Measurements from ENCODE around the gene STX1A. TPM values are rescaled to one million over a fixed set of nuclear protein-coding genes. Genes with fewer than 3 reads are reported as not detected.

The STX1A gene
- total and polyA plus RNA-seq, 2 of the 8 experiments (the other 6 are each of a cell fraction or from before 2014, with no cell fraction given), result 13.5 to 17.5 TPM

DNA sequence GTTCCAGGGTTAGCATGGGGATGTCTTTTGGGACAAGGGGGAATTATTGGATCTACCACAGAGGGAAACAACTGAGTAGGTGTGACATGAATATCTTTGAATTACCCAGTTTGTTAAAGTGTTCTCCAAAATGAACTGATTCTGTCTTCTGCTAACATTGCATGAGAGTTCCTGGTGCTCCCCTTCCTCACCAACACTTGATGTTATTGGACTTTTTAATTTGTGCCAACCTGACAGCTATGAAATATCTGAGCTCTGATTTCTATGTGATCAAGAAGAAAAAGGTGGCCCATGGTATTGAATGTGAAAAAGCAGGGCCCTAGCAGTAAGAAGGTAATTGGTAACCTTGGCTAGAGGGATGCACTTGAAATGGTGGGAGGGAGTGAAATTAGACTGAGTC lies 56.4 kb downstream of the STX1A start (continued):
- TF ChIP-seq, protein P1, sequence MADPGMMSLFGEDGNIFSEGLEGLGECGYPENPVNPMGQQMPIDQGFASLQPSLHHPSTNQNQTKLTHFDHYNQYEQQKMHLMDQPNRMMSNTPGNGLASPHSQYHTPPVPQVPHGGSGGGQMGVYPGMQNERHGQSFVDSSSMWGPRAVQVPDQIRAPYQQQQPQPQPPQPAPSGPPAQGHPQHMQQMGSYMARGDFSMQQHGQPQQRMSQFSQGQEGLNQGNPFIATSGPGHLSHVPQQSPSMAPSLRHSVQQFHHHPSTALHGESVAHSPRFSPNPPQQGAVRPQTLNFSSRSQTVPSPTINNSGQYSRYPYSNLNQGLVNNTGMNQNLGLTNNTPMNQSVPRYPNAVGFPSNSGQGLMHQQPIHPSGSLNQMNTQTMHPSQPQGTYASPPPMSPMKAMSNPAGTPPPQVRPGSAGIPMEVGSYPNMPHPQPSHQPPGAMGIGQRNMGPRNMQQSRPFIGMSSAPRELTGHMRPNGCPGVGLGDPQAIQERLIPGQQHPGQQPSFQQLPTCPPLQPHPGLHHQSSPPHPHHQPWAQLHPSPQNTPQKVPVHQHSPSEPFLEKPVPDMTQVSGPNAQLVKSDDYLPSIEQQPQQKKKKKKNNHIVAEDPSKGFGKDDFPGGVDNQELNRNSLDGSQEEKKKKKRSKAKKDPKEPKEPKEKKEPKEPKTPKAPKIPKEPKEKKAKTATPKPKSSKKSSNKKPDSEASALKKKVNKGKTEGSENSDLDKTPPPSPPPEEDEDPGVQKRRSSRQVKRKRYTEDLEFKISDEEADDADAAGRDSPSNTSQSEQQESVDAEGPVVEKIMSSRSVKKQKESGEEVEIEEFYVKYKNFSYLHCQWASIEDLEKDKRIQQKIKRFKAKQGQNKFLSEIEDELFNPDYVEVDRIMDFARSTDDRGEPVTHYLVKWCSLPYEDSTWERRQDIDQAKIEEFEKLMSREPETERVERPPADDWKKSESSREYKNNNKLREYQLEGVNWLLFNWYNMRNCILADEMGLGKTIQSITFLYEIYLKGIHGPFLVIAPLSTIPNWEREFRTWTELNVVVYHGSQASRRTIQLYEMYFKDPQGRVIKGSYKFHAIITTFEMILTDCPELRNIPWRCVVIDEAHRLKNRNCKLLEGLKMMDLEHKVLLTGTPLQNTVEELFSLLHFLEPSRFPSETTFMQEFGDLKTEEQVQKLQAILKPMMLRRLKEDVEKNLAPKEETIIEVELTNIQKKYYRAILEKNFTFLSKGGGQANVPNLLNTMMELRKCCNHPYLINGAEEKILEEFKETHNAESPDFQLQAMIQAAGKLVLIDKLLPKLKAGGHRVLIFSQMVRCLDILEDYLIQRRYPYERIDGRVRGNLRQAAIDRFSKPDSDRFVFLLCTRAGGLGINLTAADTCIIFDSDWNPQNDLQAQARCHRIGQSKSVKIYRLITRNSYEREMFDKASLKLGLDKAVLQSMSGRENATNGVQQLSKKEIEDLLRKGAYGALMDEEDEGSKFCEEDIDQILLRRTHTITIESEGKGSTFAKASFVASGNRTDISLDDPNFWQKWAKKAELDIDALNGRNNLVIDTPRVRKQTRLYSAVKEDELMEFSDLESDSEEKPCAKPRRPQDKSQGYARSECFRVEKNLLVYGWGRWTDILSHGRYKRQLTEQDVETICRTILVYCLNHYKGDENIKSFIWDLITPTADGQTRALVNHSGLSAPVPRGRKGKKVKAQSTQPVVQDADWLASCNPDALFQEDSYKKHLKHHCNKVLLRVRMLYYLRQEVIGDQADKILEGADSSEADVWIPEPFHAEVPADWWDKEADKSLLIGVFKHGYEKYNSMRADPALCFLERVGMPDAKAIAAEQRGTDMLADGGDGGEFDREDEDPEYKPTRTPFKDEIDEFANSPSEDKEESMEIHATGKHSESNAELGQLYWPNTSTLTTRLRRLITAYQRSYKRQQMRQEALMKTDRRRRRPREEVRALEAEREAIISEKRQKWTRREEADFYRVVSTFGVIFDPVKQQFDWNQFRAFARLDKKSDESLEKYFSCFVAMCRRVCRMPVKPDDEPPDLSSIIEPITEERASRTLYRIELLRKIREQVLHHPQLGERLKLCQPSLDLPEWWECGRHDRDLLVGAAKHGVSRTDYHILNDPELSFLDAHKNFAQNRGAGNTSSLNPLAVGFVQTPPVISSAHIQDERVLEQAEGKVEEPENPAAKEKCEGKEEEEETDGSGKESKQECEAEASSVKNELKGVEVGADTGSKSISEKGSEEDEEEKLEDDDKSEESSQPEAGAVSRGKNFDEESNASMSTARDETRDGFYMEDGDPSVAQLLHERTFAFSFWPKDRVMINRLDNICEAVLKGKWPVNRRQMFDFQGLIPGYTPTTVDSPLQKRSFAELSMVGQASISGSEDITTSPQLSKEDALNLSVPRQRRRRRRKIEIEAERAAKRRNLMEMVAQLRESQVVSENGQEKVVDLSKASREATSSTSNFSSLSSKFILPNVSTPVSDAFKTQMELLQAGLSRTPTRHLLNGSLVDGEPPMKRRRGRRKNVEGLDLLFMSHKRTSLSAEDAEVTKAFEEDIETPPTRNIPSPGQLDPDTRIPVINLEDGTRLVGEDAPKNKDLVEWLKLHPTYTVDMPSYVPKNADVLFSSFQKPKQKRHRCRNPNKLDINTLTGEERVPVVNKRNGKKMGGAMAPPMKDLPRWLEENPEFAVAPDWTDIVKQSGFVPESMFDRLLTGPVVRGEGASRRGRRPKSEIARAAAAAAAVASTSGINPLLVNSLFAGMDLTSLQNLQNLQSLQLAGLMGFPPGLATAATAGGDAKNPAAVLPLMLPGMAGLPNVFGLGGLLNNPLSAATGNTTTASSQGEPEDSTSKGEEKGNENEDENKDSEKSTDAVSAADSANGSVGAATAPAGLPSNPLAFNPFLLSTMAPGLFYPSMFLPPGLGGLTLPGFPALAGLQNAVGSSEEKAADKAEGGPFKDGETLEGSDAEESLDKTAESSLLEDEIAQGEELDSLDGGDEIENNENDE (IDR thresholded peaks at IDR 0.05; ENCODE audit: insufficient replicate concordance, low read length), result no peak
- TF ChIP-seq POU5F1 (IDR thresholded peaks at IDR 0.05; ENCODE audit: low read depth, low read length) (no peak), SP1 (IDR thresholded peaks at IDR 0.05; ENCODE audit: low read depth, low read length) (no peak), TEAD4 (IDR thresholded peaks at IDR 0.05; ENCODE audit: low read depth, low read length) (no peak), EZH2 (IDR thresholded peaks at IDR 0.05; ENCODE audit: low read depth, low read length, severe bottlenecking) (no peak)
- TF ChIP-seq, protein P2, sequence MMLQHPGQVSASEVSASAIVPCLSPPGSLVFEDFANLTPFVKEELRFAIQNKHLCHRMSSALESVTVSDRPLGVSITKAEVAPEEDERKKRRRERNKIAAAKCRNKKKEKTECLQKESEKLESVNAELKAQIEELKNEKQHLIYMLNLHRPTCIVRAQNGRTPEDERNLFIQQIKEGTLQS (IDR thresholded peaks at IDR 0.05; ENCODE audit: insufficient read depth, low read depth, low read length), result no peak
- TF ChIP-seq, protein P3, sequence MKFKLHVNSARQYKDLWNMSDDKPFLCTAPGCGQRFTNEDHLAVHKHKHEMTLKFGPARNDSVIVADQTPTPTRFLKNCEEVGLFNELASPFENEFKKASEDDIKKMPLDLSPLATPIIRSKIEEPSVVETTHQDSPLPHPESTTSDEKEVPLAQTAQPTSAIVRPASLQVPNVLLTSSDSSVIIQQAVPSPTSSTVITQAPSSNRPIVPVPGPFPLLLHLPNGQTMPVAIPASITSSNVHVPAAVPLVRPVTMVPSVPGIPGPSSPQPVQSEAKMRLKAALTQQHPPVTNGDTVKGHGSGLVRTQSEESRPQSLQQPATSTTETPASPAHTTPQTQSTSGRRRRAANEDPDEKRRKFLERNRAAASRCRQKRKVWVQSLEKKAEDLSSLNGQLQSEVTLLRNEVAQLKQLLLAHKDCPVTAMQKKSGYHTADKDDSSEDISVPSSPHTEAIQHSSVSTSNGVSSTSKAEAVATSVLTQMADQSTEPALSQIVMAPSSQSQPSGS (IDR thresholded peaks at IDR 0.05; ENCODE audit: low read length), result no peak

Data from H1 (cell line).